GM19328 (cell line): ENCODE results near the gene ATP2C1.

ENCODE experiments used
- ATAC-seq: cut with Tn5 transposase; IDR thresholded peaks from one replicate; pipeline ENCODE4 v1.9.1; 2021; ENCODE audit warnings: mild to moderate bottlenecking, moderate library complexity; ENCODE audit not compliant: unreplicated experiment

The ATP2C1 gene

GRCh38 chr3:130975251-130975650, 81.4 kb downstream of the ATP2C1 start:
- ATAC-seq = no peak

DNA sequence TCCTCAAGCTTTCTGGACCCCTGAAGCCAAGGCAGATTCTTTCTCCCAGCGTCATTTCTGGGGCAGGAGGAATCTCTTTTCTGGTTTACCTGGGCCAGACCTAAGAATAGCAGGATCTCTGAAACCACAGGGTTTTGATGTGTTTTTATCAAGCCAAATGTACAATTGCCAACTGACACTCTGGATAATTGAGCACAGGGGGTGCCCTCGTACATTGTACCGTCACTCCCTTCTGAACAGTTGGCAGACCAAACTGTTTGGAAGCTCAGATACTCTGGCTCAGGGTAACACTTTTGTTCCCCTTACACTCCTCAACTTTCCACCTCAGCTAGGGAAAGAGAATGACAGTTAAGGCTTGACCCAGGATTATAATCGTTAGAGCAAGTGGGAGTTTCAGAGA, 82.8 kb downstream of the ATP2C1 start:
- no peak for ATAC-seq

DNA sequence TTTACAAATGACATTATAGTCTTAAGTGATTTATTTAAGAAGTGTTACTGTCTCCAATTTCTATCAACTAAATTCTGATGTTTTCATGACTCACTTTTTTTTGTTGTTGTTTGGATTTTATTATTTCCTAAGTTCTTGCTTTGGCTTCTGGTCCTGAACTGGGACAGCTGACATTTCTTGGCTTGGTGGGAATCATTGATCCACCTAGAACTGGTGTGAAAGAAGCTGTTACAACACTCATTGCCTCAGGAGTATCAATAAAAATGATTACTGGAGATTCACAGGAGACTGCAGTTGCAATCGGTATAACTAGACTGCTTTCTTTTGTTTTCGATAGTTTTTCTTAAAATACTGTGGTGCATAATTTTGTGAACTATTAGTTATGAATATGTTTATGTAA, 85.2 kb downstream of the ATP2C1 start:
- no peak for ATAC-seq

GRCh38 chr3:130981469-130981868, 87.6 kb downstream of the ATP2C1 start:
- no peak for ATAC-seq

DNA sequence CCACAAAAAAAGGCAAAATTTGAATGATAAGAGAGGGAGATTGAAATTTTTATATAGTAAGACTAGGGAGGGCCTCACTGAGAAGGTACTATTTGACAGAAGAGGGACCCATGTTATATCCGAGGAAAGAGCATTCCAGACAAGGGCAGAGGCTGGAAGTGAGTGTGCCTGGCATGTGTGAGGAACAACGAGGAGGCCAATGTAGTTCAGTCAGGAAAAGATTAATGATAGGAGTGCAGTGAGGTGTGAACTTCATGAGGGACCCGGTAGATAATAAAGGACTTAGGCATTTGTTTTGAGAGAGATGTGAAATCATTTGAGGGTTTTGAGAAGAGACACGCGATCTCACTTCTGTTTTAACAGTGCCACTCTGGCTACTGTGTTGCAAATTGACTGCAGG, 96.4 kb downstream of the ATP2C1 start:
- ATAC-seq = no peak

DNA sequence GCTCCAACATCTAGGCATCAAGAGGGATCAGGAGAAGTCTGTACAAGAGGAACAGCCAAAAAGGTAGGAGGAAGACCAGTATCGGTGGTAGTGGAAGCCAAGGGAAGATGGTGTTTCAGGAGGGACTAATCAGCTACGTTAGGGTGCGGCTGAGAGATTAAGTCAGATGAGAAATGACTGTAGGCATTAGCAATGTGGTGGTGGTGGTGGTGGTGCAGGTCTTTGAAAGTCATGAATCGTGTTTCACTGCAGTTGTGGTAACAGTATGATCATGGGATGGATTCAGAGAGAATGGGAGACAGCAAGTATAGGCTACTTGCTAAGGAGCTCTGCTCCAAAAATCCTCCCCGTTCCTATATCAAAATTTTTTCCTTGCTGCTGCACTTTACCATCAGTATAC, 97.2 kb downstream of the ATP2C1 start:
- no peak for ATAC-seq

DNA sequence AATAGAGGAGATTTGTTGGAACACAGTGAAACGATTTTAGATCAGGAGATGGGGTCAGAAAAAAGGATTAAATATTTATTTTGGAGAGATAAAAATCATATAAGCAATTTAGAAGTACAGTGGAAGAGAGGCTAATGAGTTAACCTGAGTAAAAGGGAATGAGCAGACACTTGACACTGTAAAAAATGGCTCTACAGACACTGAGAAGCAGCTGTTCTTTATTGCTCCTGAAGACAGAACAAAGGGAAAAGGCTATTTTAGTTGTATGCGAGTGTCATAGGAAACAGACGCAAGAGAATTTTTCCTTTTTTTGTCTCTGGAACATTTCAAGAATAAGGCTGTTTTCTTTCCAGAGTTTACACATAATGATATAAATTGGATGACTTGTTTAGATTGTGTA, 98.5 kb downstream of the ATP2C1 start:
- ATAC-seq = no peak

- no peak for ATAC-seq
Measured at GRCh38 chr3:130997289-130997688, 103.4 kb downstream of the ATP2C1 start.

DNA sequence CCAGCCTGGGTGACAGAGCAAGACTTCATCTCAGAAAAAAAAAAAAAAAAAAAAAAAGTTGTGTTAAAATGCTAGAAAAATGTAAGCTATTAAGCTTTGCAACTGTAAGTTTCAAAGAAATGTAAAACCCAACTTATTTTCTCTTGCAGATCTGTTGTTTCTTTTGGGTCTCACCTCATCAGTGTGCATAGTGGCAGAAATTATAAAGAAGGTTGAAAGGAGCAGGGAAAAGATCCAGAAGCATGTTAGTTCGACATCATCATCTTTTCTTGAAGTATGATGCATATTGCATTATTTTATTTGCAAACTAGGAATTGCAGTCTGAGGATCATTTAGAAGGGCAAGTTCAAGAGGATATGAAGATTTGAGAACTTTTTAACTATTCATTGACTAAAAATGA, 107.2 kb downstream of the ATP2C1 start:
- ATAC-seq = no peak

GRCh38 chr3:131004603-131005002, 110.7 kb downstream of the ATP2C1 start:
- no peak for ATAC-seq

GRCh38 chr3:131007256-131007655, 113.4 kb downstream of the ATP2C1 start:
- no peak for ATAC-seq

- ATAC-seq = no peak
Measured at GRCh38 chr3:131007782-131008181, 113.9 kb downstream of the ATP2C1 start.

GRCh38 chr3:131008326-131008725, 114.4 kb downstream of the ATP2C1 start:
- ATAC-seq = no peak

- ATAC-seq = no peak
Measured at GRCh38 chr3:131009698-131010097, 115.8 kb downstream of the ATP2C1 start.

- no peak for ATAC-seq
Measured at GRCh38 chr3:131018970-131019369, 125.1 kb downstream of the ATP2C1 start.

DNA sequence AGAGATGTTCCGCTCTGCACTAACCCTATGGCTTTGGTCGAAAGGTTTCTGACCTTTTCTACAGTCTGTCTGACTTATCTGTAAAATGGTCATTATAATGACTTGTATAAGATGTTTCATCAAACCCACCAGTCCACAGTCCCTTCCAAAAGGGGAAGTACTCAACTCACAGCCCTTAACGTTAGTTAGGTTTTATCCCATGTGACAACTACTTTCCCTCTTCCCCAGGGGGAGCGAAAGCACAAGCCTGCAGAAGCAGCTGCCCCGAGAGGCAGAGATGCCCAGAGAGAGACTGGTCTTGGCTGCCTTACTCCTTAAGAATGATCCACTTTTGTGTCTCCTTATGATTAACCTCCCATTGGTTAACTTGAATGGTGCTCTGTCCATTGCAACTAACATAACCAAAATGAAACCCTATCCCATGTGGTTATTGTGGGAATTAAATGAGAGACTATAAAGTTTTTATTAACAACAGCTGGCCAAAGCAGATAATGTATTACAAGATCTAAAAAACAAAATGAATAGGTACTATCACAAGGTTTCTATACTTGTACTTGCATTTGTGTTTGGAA, 126.3 kb downstream of the ATP2C1 start:
- no peak for ATAC-seq

GRCh38 chr3:131025539-131025938, 131.7 kb downstream of the ATP2C1 start:
- no peak for ATAC-seq

DNA sequence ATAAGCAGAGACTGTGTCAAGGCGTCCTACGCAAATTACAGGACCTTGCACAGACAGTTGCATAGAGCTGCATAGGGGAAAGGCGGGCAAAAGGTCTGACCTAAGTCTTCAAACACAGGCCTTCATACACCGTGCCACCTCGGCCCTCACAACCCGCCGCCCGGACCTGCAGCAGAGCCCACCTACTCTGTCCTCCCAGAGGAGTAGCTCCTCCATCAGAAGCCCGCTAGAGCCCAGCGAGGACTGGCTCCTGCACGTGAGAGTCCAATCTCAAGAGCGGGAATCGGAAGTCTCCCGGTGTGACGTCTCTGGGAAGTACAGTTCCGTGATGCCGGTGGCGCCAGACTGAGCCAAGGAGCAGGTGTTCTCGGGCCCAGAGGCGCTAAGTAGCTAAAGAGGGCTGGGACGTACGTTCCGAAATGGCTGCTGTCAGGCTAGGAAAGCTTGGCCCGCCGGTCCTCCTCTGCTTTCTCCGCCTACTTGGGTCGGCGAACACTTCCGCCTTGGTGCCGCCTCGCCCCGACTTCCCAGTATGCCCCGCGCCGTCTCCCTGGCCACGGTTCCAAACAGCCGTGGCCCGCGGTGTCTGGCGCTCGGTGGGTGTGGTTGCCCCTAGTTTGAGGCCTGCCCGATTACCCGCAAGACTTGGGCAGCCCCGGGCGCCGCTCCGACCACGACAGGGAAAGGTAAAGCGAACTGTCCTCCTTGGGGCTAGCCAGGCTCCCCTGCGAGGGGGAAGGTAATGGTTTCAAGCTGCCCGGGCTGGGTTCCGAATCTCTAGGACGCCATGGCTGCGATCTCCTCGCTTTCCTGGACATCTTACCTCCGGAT, 132.7 kb downstream of the ATP2C1 start, which contains the start of the genes ASTE1 and NEK11:
ASTE1 (minus strand) TSS at position 505 of the 831 bp plus-strand sequence. CDS start 1,519 bp downstream, outside the sequence.
NEK11 (plus strand) TSS at position 557 of the 831 bp plus-strand sequence. CDS start 2,832 bp downstream, outside the sequence.
- peak; percentile 99 for ATAC-seq

DNA sequence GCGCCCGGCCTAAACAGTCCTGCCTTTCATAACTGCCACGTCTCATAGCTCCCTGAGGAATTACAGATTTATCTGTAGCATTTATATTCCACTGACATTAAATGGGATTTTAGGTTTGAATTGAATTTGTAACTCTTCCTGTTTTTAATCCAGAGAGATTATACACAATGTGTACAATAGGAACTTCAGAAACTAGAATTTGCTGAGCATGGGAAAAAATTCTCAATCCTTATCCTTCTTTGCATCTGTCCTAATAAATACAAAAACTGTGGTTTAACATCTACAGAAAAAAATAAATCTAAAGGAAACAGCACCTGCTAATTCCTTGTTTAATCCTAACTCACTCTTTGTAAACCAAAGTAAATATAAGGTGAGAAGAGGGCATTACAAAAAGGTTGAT, 135.0 kb downstream of the ATP2C1 start:
- no peak for ATAC-seq

DNA sequence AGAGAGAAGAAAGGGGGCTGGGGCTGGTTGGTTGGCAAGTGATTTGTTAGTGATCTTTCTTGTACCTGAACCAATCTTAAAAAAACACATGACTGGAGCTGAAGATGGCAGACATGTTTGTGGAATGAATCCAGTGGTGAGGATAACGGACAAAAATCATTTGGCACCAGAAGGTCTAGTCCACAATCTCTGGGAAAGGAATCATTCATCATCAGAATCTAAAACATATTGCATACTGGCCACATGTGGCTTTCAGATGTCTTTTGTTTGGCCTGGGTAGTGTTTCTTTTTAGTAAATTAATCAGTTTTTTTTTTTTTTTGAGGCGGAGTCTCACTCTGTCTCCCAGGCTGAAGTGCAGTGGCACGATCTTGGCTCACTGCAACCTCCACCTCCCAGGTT, 137.8 kb downstream of the ATP2C1 start:
- ATAC-seq = no peak

- ATAC-seq = no peak
Measured at GRCh38 chr3:131033480-131034080, 139.7 kb downstream of the ATP2C1 start.
